GM23338 (cell line): ENCODE data around the gene AP2A2. TPM values are rescaled to one million over a fixed set of nuclear protein-coding genes. Genes with fewer than 3 reads are reported as not detected.
A peak's percentile ranks its signal among the peaks of the same experiment; 100 is the strongest.

Source experiments
- ATAC-seq: fragments of 200-7000 bp; cut with Tn5 transposase; 3 replicates; pipeline ENCODE4 v1.9.1; 2020
- DNase-seq: peaks from one replicate; pipeline ENCODE4 v3.0.0-alpha.2; 2015; ENCODE audit warnings: low spot score
- H2AFZ ChIP-seq: fragments of 200-600 bp; sonication (generic); 2 replicates; pipeline ENCODE4 v1.8.0; 2016; ENCODE audit warnings: antibody characterized with exemption, mild to moderate bottlenecking, moderate library complexity
- H3F3A ChIP-seq: fragments of 200-600 bp; sonication (generic); replicated peaks from 2 replicates; pipeline ENCODE4 v1.8.0; 2017; ENCODE audit warnings: antibody characterized with exemption, mixed run types, low read depth
- H3K27ac ChIP-seq: fragments of 200-600 bp; sonication (generic); 2 replicates; pipeline ENCODE4 v1.6.1; 2016; ENCODE audit warnings: low read depth
- H3K27me3 ChIP-seq: fragments of 200-600 bp; sonication (generic); 2 replicates; pipeline ENCODE4 v1.8.0; 2016; ENCODE audit warnings: mild to moderate bottlenecking, mixed run types, moderate library complexity; ENCODE audit not compliant: insufficient read depth
- H3K36me3 ChIP-seq: fragments of 200-600 bp; sonication (generic); 2 replicates; pipeline ENCODE4 v1.8.0; 2016; ENCODE audit warnings: mild to moderate bottlenecking; ENCODE audit not compliant: insufficient read depth
- H3K4me1 ChIP-seq: fragments of 200-600 bp; sonication (generic); 2 replicates; pipeline ENCODE4 v1.8.0; 2016; ENCODE audit warnings: mild to moderate bottlenecking, moderate library complexity; ENCODE audit not compliant: insufficient read depth
- H3K4me2 ChIP-seq: fragments of 200-600 bp; sonication (generic); 2 replicates; pipeline ENCODE4 v1.7.1; 2017; ENCODE audit warnings: mixed run types
- H3K4me3 ChIP-seq: fragments of 200-600 bp; sonication (generic); 2 replicates; pipeline ENCODE4 v1.6.1; 2016; ENCODE audit warnings: mixed run types
- H3K79me2 ChIP-seq: fragments of 200-600 bp; sonication (generic); replicated peaks from 2 replicates; pipeline ENCODE4 v1.8.0; 2017; ENCODE audit warnings: mild to moderate bottlenecking; ENCODE audit not compliant: insufficient read depth
- H3K9me2 ChIP-seq: fragments of 200-600 bp; sonication (generic); 2 replicates; pipeline ENCODE4 v1.8.0; 2017; ENCODE audit not compliant: insufficient read depth
- H4K20me1 ChIP-seq: fragments of 200-600 bp; sonication (generic); replicated peaks from 2 replicates; pipeline ENCODE4 v1.8.0; 2017; ENCODE audit warnings: mild to moderate bottlenecking; ENCODE audit not compliant: insufficient read depth
- H3K27ac Mint-ChIP-seq: 2 replicates; pipeline ENCODE4 v1.8.0; 2020; ENCODE audit warnings: inconsistent platforms, mild to moderate bottlenecking, moderate library complexity, mixed read lengths
- H3K27me3 Mint-ChIP-seq: 3 replicates; pipeline ENCODE4 v1.8.0; 2022; ENCODE audit warnings: low read depth, mild to moderate bottlenecking, moderate library complexity, mixed read lengths, inconsistent platforms; ENCODE audit not compliant: insufficient read depth, poor library complexity
- H3K36me3 Mint-ChIP-seq: 3 replicates; pipeline ENCODE4 v1.8.0; 2021; ENCODE audit warnings: low read depth, mild to moderate bottlenecking, inconsistent platforms, moderate library complexity, mixed read lengths
- H3K4me1 Mint-ChIP-seq: 3 replicates; pipeline ENCODE4 v1.8.0; 2020; ENCODE audit warnings: mild to moderate bottlenecking, inconsistent platforms, mixed read lengths
- H3K4me3 Mint-ChIP-seq: 3 replicates; pipeline ENCODE4 v1.8.0; 2021; ENCODE audit warnings: moderate library complexity, mild to moderate bottlenecking, inconsistent platforms, mixed read lengths
- H3K9me3 Mint-ChIP-seq: 3 replicates; pipeline ENCODE4 v1.8.0; 2020; ENCODE audit warnings: moderate library complexity, mild to moderate bottlenecking, inconsistent platforms, mixed read lengths
- CREB1 ChIP-seq: fragments of 250-450 bp; sonication (Bioruptor Pico); IDR thresholded peaks from 2 replicates; pipeline ENCODE4 v1.5.0; 2020; ENCODE audit warnings: low read depth, mild to moderate bottlenecking, moderate library complexity
- EZH2 ChIP-seq: fragments of 200-600 bp; sonication (generic); IDR thresholded peaks from one replicate; pipeline ENCODE4 v1.8.0; 2017; ENCODE audit warnings: antibody characterized with exemption, mild to moderate bottlenecking, low read depth; ENCODE audit not compliant: unreplicated experiment
- EZH2phosphoT487 ChIP-seq: fragments of 200-600 bp; sonication (generic); IDR thresholded peaks from one replicate; pipeline ENCODE4 v1.8.1; 2018; ENCODE audit warnings: antibody characterized with exemption; ENCODE audit not compliant: unreplicated experiment
- JUNB ChIP-seq: IDR thresholded peaks from one replicate; pipeline ENCODE4 v1.6.1; 2016; ENCODE audit warnings: antibody characterized with exemption; ENCODE audit not compliant: unreplicated experiment
- NANOG ChIP-seq: IDR thresholded peaks from 2 replicates; pipeline ENCODE4 v1.6.1; 2016; ENCODE audit warnings: antibody characterized with exemption, borderline replicate concordance
- POLR2AphosphoS5 ChIP-seq: IDR thresholded peaks from 2 replicates; pipeline ENCODE4 v1.6.1; 2016; ENCODE audit warnings: antibody characterized with exemption, low read depth
- STAT1 ChIP-seq: IDR thresholded peaks from one replicate; pipeline ENCODE4 v1.6.1; 2016; ENCODE audit warnings: antibody characterized with exemption; ENCODE audit not compliant: unreplicated experiment
- ZNF114 ChIP-seq: fragments of 250-450 bp; sonication (Bioruptor Pico); IDR thresholded peaks from 2 replicates; pipeline ENCODE4 v1.5.0; 2020; ENCODE audit warnings: mild to moderate bottlenecking, moderate library complexity
- ZNF331 ChIP-seq: fragments of 250-450 bp; sonication (Bioruptor Pico); IDR thresholded peaks from 2 replicates; pipeline ENCODE4 v1.5.0; 2020; ENCODE audit warnings: low read depth, mild to moderate bottlenecking, moderate library complexity
- polyA plus RNA-seq: library from polyadenylated mRNA; unstranded; fragments of >200 nt; fragmentation: Nextera tagmentation; extraction: Ambion mirVana; gene quantifications from 2 replicates; pipeline ENCODE4 v1.2.1, GENCODE V29; 2016
- total RNA-seq: library from RNA; depleted of rRNA; stranded (reverse); fragments of >200 nt; shearing (Covaris generic); gene quantifications from 2 replicates; pipeline ENCODE4 v1.2.3, GENCODE V29; 2014
- TF ChIP-seq, protein P1 (sequence below): IDR thresholded peaks from 2 replicates; pipeline ENCODE4 v1.6.1; 2016; ENCODE audit warnings: antibody characterized with exemption
- TF ChIP-seq, protein P2 (sequence below): fragments of 250-450 bp; sonication (Bioruptor Pico); IDR thresholded peaks from 2 replicates; pipeline ENCODE4 v1.5.0; 2020; ENCODE audit warnings: mild to moderate bottlenecking, moderate library complexity
- TF ChIP-seq, protein P3 (sequence below), 2 experiments: fragments of 200-600 bp in 1 of 2; sonication (generic) in 1 of 2; conservative IDR thresholded peaks; 2 replicates each; pipeline versions ENCODE4 v1.5.1 to v1.6.1; 2016 to 2017; ENCODE audit warnings: antibody characterized with exemption in 2 of 2, low read depth in 2 of 2, mild to moderate bottlenecking in 2 of 2, moderate library complexity in 1 of 2
- TF ChIP-seq, protein P4 (sequence below): IDR thresholded peaks from one replicate; pipeline ENCODE4 v1.6.1; 2018; ENCODE audit warnings: antibody characterized with exemption; ENCODE audit not compliant: unreplicated experiment

The AP2A2 gene
- total and polyA plus RNA-seq, 2 experiments from 2014 or later: 23.7 to 47.5 TPM

DNA sequence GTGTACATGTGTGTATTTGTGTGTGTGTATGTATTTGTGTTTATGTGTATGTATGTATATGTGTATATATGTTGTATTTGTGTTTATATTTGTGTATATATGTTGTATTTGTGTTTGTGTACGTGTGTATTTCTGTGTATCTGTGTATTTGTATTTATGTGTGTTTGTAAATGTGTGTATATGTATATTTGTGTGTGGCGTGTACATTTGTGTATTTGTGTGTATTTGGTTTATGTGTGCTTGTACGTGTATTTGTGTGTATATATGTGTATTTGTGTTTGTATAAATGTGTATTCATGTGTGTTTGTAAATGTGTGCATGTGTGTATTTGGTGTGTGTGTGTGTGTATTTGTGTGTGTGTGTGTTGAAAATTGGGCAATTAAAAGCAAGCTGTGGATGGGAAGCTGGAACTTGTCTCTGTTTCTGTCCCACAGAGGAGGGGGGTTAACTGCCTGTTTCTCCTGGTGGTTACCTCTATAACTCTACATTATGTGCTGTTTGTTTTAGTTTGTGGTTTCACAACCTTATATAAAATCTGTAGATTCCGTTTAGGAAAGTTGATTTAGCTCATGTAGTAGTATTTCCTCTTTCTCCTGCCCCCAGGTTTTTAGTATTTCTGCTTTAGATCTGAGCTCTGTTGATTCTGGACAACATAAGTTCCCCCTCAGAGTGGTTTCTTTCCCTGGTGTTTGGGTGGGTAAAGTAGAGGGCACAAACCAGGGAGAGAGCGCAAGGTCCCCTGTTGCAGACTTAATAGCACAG, 28.9 kb downstream of the AP2A2 start:
- DNase-seq (no peak), ATAC-seq (no peak)
- H3K36me3 ChIP-seq: no peaks in the 10 kb centered on the region
- H3K27ac ChIP-seq: peak overlapping the region; percentile 51; the same call in 1 of the 2 replicates
- no peak overlapping the region for H3K4me3 ChIP-seq
- H3K4me1 ChIP-seq: peaks cover 25% of the 10 kb centered on the region
- Mint-ChIP-seq H3K9me3 (no peaks in the 10 kb centered on the region; the same call in 2 of the 3 replicates), H3K4me3 (no peak overlapping the region; the same call in 2 of the 3 replicates), H3K4me1 (peaks cover 45% of the 10 kb centered on the region), H3K27me3 (peaks cover 6% of the 10 kb centered on the region), H3K36me3 (peaks cover 22% of the 10 kb centered on the region; the same call in 2 of the 3 replicates), H3K27ac (peak overlapping the region; percentile 53; the same call in 1 of the 2 replicates)
- H3F3A ChIP-seq: 0 out of 2 replicates have a peak, but pooled peaks cover 5% of the 10 kb centered on the region
- H3K9me2 ChIP-seq: no peaks in the 10 kb centered on the region
- peaks cover 15% of the 10 kb centered on the region for H4K20me1 ChIP-seq
- peaks cover 87% of the 10 kb centered on the region for H3K79me2 ChIP-seq
- H3K4me2 ChIP-seq: no peak overlapping the region; the same call in 1 of the 2 replicates
- H3K27me3 ChIP-seq: no peaks in the 10 kb centered on the region
- no peak for TF ChIP-seq EZH2phosphoT487
- no peak for TF ChIP-seq ZNF331 (CRISPR knock-in tag)
- no peak for TF ChIP-seq EZH2
- TF ChIP-seq JUNB: no peak
- TF ChIP-seq, protein P1, sequence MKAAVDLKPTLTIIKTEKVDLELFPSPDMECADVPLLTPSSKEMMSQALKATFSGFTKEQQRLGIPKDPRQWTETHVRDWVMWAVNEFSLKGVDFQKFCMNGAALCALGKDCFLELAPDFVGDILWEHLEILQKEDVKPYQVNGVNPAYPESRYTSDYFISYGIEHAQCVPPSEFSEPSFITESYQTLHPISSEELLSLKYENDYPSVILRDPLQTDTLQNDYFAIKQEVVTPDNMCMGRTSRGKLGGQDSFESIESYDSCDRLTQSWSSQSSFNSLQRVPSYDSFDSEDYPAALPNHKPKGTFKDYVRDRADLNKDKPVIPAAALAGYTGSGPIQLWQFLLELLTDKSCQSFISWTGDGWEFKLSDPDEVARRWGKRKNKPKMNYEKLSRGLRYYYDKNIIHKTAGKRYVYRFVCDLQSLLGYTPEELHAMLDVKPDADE: no peak
- TF ChIP-seq STAT1: no peak
- TF ChIP-seq, protein P2, sequence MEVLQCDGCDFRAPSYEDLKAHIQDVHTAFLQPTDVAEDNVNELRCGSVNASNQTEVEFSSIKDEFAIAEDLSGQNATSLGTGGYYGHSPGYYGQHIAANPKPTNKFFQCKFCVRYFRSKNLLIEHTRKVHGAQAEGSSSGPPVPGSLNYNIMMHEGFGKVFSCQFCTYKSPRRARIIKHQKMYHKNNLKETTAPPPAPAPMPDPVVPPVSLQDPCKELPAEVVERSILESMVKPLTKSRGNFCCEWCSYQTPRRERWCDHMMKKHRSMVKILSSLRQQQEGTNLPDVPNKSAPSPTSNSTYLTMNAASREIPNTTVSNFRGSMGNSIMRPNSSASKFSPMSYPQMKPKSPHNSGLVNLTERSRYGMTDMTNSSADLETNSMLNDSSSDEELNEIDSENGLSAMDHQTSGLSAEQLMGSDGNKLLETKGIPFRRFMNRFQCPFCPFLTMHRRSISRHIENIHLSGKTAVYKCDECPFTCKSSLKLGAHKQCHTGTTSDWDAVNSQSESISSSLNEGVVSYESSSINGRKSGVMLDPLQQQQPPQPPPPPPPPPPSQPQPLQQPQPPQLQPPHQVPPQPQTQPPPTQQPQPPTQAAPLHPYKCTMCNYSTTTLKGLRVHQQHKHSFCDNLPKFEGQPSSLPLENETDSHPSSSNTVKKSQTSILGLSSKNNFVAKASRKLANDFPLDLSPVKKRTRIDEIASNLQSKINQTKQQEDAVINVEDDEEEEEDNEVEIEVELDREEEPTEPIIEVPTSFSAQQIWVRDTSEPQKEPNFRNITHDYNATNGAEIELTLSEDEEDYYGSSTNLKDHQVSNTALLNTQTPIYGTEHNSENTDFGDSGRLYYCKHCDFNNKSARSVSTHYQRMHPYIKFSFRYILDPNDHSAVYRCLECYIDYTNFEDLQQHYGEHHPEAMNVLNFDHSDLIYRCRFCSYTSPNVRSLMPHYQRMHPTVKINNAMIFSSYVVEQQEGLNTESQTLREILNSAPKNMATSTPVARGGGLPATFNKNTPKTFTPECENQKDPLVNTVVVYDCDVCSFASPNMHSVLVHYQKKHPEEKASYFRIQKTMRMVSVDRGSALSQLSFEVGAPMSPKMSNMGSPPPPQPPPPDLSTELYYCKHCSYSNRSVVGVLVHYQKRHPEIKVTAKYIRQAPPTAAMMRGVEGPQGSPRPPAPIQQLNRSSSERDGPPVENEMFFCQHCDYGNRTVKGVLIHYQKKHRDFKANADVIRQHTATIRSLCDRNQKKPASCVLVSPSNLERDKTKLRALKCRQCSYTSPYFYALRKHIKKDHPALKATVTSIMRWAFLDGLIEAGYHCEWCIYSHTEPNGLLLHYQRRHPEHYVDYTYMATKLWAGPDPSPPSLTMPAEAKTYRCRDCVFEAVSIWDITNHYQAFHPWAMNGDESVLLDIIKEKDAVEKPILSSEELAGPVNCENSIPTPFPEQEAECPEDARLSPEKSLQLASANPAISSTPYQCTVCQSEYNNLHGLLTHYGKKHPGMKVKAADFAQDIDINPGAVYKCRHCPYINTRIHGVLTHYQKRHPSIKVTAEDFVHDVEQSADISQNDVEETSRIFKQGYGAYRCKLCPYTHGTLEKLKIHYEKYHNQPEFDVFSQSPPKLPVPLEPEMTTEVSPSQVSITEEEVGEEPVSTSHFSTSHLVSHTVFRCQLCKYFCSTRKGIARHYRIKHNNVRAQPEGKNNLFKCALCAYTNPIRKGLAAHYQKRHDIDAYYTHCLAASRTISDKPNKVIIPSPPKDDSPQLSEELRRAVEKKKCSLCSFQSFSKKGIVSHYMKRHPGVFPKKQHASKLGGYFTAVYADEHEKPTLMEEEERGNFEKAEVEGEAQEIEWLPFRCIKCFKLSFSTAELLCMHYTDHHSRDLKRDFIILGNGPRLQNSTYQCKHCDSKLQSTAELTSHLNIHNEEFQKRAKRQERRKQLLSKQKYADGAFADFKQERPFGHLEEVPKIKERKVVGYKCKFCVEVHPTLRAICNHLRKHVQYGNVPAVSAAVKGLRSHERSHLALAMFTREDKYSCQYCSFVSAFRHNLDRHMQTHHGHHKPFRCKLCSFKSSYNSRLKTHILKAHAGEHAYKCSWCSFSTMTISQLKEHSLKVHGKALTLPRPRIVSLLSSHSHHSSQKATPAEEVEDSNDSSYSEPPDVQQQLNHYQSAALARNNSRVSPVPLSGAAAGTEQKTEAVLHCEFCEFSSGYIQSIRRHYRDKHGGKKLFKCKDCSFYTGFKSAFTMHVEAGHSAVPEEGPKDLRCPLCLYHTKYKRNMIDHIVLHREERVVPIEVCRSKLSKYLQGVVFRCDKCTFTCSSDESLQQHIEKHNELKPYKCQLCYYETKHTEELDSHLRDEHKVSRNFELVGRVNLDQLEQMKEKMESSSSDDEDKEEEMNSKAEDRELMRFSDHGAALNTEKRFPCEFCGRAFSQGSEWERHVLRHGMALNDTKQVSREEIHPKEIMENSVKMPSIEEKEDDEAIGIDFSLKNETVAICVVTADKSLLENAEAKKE (CRISPR knock-in tag): no peak
- TF ChIP-seq, protein P3, sequence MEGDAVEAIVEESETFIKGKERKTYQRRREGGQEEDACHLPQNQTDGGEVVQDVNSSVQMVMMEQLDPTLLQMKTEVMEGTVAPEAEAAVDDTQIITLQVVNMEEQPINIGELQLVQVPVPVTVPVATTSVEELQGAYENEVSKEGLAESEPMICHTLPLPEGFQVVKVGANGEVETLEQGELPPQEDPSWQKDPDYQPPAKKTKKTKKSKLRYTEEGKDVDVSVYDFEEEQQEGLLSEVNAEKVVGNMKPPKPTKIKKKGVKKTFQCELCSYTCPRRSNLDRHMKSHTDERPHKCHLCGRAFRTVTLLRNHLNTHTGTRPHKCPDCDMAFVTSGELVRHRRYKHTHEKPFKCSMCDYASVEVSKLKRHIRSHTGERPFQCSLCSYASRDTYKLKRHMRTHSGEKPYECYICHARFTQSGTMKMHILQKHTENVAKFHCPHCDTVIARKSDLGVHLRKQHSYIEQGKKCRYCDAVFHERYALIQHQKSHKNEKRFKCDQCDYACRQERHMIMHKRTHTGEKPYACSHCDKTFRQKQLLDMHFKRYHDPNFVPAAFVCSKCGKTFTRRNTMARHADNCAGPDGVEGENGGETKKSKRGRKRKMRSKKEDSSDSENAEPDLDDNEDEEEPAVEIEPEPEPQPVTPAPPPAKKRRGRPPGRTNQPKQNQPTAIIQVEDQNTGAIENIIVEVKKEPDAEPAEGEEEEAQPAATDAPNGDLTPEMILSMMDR (conservative IDR thresholded peaks at IDR 0.05; ENCODE audit: low read depth in 2 of 2): no peak
- TF ChIP-seq, protein P4, sequence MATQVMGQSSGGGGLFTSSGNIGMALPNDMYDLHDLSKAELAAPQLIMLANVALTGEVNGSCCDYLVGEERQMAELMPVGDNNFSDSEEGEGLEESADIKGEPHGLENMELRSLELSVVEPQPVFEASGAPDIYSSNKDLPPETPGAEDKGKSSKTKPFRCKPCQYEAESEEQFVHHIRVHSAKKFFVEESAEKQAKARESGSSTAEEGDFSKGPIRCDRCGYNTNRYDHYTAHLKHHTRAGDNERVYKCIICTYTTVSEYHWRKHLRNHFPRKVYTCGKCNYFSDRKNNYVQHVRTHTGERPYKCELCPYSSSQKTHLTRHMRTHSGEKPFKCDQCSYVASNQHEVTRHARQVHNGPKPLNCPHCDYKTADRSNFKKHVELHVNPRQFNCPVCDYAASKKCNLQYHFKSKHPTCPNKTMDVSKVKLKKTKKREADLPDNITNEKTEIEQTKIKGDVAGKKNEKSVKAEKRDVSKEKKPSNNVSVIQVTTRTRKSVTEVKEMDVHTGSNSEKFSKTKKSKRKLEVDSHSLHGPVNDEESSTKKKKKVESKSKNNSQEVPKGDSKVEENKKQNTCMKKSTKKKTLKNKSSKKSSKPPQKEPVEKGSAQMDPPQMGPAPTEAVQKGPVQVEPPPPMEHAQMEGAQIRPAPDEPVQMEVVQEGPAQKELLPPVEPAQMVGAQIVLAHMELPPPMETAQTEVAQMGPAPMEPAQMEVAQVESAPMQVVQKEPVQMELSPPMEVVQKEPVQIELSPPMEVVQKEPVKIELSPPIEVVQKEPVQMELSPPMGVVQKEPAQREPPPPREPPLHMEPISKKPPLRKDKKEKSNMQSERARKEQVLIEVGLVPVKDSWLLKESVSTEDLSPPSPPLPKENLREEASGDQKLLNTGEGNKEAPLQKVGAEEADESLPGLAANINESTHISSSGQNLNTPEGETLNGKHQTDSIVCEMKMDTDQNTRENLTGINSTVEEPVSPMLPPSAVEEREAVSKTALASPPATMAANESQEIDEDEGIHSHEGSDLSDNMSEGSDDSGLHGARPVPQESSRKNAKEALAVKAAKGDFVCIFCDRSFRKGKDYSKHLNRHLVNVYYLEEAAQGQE: no peak
- no peak for TF ChIP-seq CREB1 (CRISPR knock-in tag)
- no peak for TF ChIP-seq POLR2AphosphoS5
- TF ChIP-seq ZNF114 (CRISPR knock-in tag): no peak
- no peak for TF ChIP-seq NANOG
- H2AFZ ChIP-seq: no peak overlapping the region
